Suprapubic skin (tissue), 3 donors: ENCODE data around the gene NPDC1.

ENCODE experiments used
- EP300 ChIP-seq: sonication (generic); formaldehyde crosslinking; IDR thresholded peaks from one replicate; pipeline ENCODE4 v1.6.1; 2017; ENCODE audit warnings: antibody characterized with exemption
- POLR2A ChIP-seq, 2 donors: fragments of 450-650 bp; IDR thresholded peaks; one replicate each; pipeline ENCODE4 v1.6.1; 2017; ENCODE audit warnings: antibody characterized with exemption in 2 of 2, mild to moderate bottlenecking in 2 of 2, moderate library complexity in 2 of 2
- TF ChIP-seq, protein P1 (sequence below), 2 donors: fragments of 200-600 bp in 1 of 2; fragments of 450-650 bp in 1 of 2; sonication (generic) in 1 of 2; IDR thresholded peaks; one replicate each; pipeline ENCODE4 v1.5.1; 2016 to 2019; ENCODE audit warnings: antibody characterized with exemption in 2 of 2, mild to moderate bottlenecking in 1 of 2, moderate library complexity in 1 of 2

DNA sequence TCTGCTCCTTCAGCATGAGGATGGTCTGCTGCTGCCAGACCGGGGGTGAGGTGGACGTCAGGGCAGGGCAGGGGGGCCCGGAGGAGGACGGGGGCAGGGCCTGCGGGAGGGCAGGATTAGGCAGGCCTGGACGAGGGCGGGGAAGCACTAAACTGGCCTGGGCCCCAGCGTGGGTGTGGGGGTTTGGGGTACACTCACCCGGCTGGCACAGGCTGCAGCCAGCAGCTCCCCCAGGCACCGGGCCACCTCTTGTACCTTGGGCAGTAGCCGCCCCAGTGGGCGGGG is 18.8 kb upstream of the NPDC1 start:
- TF ChIP-seq, protein P1, sequence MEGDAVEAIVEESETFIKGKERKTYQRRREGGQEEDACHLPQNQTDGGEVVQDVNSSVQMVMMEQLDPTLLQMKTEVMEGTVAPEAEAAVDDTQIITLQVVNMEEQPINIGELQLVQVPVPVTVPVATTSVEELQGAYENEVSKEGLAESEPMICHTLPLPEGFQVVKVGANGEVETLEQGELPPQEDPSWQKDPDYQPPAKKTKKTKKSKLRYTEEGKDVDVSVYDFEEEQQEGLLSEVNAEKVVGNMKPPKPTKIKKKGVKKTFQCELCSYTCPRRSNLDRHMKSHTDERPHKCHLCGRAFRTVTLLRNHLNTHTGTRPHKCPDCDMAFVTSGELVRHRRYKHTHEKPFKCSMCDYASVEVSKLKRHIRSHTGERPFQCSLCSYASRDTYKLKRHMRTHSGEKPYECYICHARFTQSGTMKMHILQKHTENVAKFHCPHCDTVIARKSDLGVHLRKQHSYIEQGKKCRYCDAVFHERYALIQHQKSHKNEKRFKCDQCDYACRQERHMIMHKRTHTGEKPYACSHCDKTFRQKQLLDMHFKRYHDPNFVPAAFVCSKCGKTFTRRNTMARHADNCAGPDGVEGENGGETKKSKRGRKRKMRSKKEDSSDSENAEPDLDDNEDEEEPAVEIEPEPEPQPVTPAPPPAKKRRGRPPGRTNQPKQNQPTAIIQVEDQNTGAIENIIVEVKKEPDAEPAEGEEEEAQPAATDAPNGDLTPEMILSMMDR (IDR thresholded peaks at IDR 0.05): no peak
- TF ChIP-seq POLR2A (IDR thresholded peaks at IDR 0.05): no peak
- TF ChIP-seq EP300: no peak
